HepG2 (cell line): Measurements from ENCODE around the gene SEPTIN11. TPM values are rescaled to one million over a fixed set of nuclear protein-coding genes. Genes with fewer than 3 reads are reported as not detected.
A peak's percentile ranks its signal among the peaks of the same experiment; 100 is the strongest.

ENCODE experiments used
- HDAC2 ChIP-seq: sonication (generic); formaldehyde crosslinking; IDR thresholded peaks from 2 replicates; pipeline ENCODE4 v1.4.0; 2020; ENCODE audit warnings: missing genetic modification reagents
- HNF4A ChIP-seq: sonication (generic); formaldehyde crosslinking; IDR thresholded peaks from 2 replicates; pipeline ENCODE4 v1.4.0; 2020; ENCODE audit warnings: missing genetic modification reagents
- MTA1 ChIP-seq: sonication (generic); formaldehyde crosslinking; IDR thresholded peaks from 2 replicates; pipeline ENCODE4 v1.4.0; 2020; ENCODE audit warnings: missing genetic modification reagents, mild to moderate bottlenecking, borderline replicate concordance
- NFIB ChIP-seq: sonication (generic); formaldehyde crosslinking; IDR thresholded peaks from 2 replicates; pipeline ENCODE4 v1.9.0; 2021; ENCODE audit warnings: missing genetic modification reagents, mild to moderate bottlenecking, borderline replicate concordance
- PTBP1 ChIP-seq: fragments of 200-400 bp; formaldehyde crosslinking; IDR thresholded peaks from 2 replicates; pipeline ENCODE4 v1.6.1; 2018; ENCODE audit warnings: low read length, low read depth; ENCODE audit not compliant: poor library complexity, severe bottlenecking
- SRSF1 ChIP-seq: fragments of 200-400 bp; formaldehyde crosslinking; optimal IDR thresholded peaks from 2 replicates; pipeline ENCODE3; 2017; ENCODE audit warnings: mild to moderate bottlenecking, low read depth, low read length, moderate library complexity
- TBX3 ChIP-seq: fragments of 450-650 bp; IDR thresholded peaks from 2 replicates; pipeline ENCODE4 v1.6.1; 2017; ENCODE audit warnings: antibody characterized with exemption, mild to moderate bottlenecking, inconsistent platforms, borderline replicate concordance
- polyA plus RNA-seq, 8 experiments: library from polyadenylated mRNA; depleted of rRNA in 3 of 8; stranded (reverse) in 7 of 8; unstranded in 1 of 8; fragments of >200 nt; fragmentation: Illumina TruSeq in 4 of 8; extraction: Trizol in 4 of 8; gene quantifications; 2 replicates each; pipeline versions ENCODE4 v1.2.1 to v1.2.3, GENCODE V29; 2011 to 2016; ENCODE audit warnings: low read depth in 4 of 8, missing spikeins in 1 of 8, mixed read lengths in 1 of 8; ENCODE audit not compliant: insufficient read depth in 1 of 8
- total RNA-seq, 5 experiments: library from RNA; depleted of rRNA; stranded (reverse); fragments of >200 nt; fragmentation: Illumina TruSeq; extraction: Trizol; gene quantifications; 2 replicates each; pipeline ENCODE4 v1.2.3, GENCODE V29; 2016; ENCODE audit warnings: low read depth in 1 of 5
- TF ChIP-seq, protein P1 (sequence below): sonication (generic); formaldehyde crosslinking; IDR thresholded peaks from 2 replicates; pipeline ENCODE4 v1.4.0; 2020; ENCODE audit warnings: missing genetic modification reagents, borderline replicate concordance
- TF ChIP-seq, protein P2 (sequence below): sonication (generic); formaldehyde crosslinking; IDR thresholded peaks from 2 replicates; pipeline ENCODE4 v1.5.0; 2020; ENCODE audit warnings: missing genetic modification reagents
- TF ChIP-seq, protein P3 (sequence below): sonication (generic); formaldehyde crosslinking; IDR thresholded peaks from 2 replicates; pipeline ENCODE4 v1.4.0; 2020; ENCODE audit warnings: low read depth, missing genetic modification reagents
- TF ChIP-seq, protein P4 (sequence below): sonication (generic); formaldehyde crosslinking; IDR thresholded peaks from 2 replicates; pipeline ENCODE4 v1.4.0; 2020; ENCODE audit warnings: missing genetic modification reagents
- TF ChIP-seq, protein P5 (sequence below): sonication (generic); formaldehyde crosslinking; conservative IDR thresholded peaks from 2 replicates; pipeline ENCODE4 v1.4.0; 2020; ENCODE audit warnings: missing genetic modification reagents

The SEPTIN11 gene
- total and polyA plus RNA-seq, 2 of the 13 experiments (the other 11 are each of a cell fraction or from before 2014, with no cell fraction given) = 28.9 to 47.3 TPM

DNA sequence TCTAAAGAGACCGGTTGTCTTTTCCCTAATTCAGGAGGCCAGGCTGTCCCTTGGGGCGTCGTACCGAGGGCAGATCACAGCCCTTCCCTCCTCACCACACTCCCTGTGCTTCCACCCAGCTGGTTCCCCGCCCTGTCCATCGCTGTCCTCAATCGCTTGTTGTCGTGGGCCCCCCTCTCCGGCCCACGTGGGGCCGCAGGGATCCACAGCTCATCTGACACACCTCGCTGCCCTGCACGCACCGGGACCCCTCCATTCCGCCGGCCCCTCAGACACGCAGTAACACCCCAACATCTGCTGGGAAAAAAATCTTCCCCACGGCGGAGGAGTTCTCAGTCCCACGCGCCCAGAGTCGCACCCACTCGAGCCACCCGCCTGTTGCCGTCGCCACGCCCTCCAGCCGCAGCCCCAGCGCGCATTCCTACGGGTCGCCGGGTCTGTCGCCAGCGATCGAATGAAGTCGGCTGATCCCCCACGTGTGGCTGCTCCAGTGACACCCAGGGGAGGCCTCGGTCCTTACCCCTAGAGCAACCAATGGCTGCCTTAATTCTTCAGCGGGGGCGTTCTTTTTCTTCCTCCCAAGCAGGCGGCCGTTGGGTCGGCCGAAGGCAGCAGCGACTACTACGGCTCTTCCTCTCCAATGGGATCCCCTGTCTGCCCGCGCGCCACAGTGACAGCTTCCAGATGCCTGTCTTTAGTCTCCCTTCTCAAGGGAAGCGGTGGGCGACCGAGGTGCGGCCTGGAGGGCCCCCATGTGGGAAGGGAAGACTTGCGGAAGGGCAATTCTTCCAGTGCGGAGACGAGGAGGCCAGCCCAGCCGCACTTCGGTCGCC is 893 bp upstream of the SEPTIN11 start (continued):
- TF ChIP-seq, protein P1, sequence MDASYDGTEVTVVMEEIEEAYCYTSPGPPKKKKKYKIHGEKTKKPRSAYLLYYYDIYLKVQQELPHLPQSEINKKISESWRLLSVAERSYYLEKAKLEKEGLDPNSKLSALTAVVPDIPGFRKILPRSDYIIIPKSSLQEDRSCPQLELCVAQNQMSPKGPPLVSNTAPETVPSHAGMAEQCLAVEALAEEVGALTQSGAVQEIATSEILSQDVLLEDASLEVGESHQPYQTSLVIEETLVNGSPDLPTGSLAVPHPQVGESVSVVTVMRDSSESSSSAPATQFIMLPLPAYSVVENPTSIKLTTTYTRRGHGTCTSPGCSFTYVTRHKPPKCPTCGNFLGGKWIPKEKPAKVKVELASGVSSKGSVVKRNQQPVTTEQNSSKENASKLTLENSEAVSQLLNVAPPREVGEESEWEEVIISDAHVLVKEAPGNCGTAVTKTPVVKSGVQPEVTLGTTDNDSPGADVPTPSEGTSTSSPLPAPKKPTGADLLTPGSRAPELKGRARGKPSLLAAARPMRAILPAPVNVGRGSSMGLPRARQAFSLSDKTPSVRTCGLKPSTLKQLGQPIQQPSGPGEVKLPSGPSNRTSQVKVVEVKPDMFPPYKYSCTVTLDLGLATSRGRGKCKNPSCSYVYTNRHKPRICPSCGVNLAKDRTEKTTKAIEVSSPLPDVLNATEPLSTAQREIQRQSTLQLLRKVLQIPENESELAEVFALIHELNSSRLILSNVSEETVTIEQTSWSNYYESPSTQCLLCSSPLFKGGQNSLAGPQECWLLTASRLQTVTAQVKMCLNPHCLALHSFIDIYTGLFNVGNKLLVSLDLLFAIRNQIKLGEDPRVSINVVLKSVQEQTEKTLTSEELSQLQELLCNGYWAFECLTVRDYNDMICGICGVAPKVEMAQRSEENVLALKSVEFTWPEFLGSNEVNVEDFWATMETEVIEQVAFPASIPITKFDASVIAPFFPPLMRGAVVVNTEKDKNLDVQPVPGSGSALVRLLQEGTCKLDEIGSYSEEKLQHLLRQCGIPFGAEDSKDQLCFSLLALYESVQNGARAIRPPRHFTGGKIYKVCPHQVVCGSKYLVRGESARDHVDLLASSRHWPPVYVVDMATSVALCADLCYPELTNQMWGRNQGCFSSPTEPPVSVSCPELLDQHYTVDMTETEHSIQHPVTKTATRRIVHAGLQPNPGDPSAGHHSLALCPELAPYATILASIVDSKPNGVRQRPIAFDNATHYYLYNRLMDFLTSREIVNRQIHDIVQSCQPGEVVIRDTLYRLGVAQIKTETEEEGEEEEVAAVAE (CRISPR knock-in tag) = peak; percentile 34; the same call in 1 of the 2 replicates
- TF ChIP-seq HDAC2 (CRISPR knock-in tag) = 0 out of 2 replicates have a peak, but pooled peaks have one; percentile 4
- TF ChIP-seq HNF4A (CRISPR knock-in tag) = no peak
- TF ChIP-seq, protein P2, sequence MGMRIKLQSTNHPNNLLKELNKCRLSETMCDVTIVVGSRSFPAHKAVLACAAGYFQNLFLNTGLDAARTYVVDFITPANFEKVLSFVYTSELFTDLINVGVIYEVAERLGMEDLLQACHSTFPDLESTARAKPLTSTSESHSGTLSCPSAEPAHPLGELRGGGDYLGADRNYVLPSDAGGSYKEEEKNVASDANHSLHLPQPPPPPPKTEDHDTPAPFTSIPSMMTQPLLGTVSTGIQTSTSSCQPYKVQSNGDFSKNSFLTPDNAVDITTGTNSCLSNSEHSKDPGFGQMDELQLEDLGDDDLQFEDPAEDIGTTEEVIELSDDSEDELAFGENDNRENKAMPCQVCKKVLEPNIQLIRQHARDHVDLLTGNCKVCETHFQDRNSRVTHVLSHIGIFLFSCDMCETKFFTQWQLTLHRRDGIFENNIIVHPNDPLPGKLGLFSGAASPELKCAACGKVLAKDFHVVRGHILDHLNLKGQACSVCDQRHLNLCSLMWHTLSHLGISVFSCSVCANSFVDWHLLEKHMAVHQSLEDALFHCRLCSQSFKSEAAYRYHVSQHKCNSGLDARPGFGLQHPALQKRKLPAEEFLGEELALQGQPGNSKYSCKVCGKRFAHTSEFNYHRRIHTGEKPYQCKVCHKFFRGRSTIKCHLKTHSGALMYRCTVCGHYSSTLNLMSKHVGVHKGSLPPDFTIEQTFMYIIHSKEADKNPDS (CRISPR knock-in tag) = no peak
- TF ChIP-seq, protein P3, sequence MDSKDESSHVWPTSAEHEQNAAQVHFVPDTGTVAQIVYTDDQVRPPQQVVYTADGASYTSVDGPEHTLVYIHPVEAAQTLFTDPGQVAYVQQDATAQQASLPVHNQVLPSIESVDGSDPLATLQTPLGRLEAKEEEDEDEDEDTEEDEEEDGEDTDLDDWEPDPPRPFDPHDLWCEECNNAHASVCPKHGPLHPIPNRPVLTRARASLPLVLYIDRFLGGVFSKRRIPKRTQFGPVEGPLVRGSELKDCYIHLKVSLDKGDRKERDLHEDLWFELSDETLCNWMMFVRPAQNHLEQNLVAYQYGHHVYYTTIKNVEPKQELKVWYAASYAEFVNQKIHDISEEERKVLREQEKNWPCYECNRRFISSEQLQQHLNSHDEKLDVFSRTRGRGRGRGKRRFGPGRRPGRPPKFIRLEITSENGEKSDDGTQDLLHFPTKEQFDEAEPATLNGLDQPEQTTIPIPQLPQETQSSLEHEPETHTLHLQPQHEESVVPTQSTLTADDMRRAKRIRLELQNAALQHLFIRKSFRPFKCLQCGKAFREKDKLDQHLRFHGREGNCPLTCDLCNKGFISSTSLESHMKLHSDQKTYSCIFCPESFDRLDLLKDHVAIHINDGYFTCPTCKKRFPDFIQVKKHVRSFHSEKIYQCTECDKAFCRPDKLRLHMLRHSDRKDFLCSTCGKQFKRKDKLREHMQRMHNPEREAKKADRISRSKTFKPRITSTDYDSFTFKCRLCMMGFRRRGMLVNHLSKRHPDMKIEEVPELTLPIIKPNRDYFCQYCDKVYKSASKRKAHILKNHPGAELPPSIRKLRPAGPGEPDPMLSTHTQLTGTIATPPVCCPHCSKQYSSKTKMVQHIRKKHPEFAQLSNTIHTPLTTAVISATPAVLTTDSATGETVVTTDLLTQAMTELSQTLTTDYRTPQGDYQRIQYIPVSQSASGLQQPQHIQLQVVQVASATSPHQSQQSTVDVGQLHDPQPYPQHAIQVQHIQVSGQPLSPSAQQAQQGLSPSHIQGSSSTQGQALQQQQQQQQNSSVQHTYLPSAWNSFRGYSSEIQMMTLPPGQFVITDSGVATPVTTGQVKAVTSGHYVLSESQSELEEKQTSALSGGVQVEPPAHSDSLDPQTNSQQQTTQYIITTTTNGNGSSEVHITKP (CRISPR knock-in tag) = peak; percentile 1; the same call in 1 of the 2 replicates
- TF ChIP-seq, protein P4, sequence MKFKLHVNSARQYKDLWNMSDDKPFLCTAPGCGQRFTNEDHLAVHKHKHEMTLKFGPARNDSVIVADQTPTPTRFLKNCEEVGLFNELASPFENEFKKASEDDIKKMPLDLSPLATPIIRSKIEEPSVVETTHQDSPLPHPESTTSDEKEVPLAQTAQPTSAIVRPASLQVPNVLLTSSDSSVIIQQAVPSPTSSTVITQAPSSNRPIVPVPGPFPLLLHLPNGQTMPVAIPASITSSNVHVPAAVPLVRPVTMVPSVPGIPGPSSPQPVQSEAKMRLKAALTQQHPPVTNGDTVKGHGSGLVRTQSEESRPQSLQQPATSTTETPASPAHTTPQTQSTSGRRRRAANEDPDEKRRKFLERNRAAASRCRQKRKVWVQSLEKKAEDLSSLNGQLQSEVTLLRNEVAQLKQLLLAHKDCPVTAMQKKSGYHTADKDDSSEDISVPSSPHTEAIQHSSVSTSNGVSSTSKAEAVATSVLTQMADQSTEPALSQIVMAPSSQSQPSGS = no peak
- 0 out of 2 replicates have a peak, but pooled peaks have one; percentile 65 for TF ChIP-seq NFIB
- TF ChIP-seq MTA1 = 0 out of 2 replicates have a peak, but pooled peaks have one; percentile 34
- no peak for TF ChIP-seq TBX3
- TF ChIP-seq, protein P5, sequence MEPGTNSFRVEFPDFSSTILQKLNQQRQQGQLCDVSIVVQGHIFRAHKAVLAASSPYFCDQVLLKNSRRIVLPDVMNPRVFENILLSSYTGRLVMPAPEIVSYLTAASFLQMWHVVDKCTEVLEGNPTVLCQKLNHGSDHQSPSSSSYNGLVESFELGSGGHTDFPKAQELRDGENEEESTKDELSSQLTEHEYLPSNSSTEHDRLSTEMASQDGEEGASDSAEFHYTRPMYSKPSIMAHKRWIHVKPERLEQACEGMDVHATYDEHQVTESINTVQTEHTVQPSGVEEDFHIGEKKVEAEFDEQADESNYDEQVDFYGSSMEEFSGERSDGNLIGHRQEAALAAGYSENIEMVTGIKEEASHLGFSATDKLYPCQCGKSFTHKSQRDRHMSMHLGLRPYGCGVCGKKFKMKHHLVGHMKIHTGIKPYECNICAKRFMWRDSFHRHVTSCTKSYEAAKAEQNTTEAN (CRISPR knock-in tag) = 0 out of 2 replicates have a peak, but pooled peaks have one; percentile 21
- peak; percentile 15 for TF ChIP-seq PTBP1
- peak; percentile 87 for TF ChIP-seq SRSF1
